Suprapubic skin (tissue), 4 donors: ENCODE measurements around the gene ATRIP.

Source experiments
- CTCF ChIP-seq, 2 donors: fragments of 200-600 bp in 1 of 2; fragments of 450-650 bp in 1 of 2; sonication (generic) in 1 of 2; IDR thresholded peaks; one replicate each; pipeline ENCODE4 v1.5.1; 2016 to 2019; ENCODE audit warnings: antibody characterized with exemption in 2 of 2, mild to moderate bottlenecking in 1 of 2, moderate library complexity in 1 of 2
- EP300 ChIP-seq: sonication (generic); formaldehyde crosslinking; IDR thresholded peaks from one replicate; pipeline ENCODE4 v1.6.1; 2017; ENCODE audit warnings: antibody characterized with exemption
- POLR2A ChIP-seq, 2 donors: fragments of 450-650 bp; IDR thresholded peaks; one replicate each; pipeline ENCODE4 v1.6.1; 2017; ENCODE audit warnings: antibody characterized with exemption in 2 of 2, mild to moderate bottlenecking in 2 of 2, moderate library complexity in 2 of 2
- POLR2AphosphoS5 ChIP-seq, 3 donors: sonication (generic); formaldehyde crosslinking; IDR thresholded peaks; one replicate each; pipeline ENCODE4 v1.6.1; 2017; ENCODE audit warnings: antibody characterized with exemption in 3 of 3

GRCh38 chr3:48422272-48422671 lies 24.3 kb upstream of the ATRIP start:
- no peak for TF ChIP-seq CTCF (IDR thresholded peaks at IDR 0.05)
- no peak for TF ChIP-seq POLR2A (IDR thresholded peaks at IDR 0.05)
- no peak for TF ChIP-seq EP300
- no peak for TF ChIP-seq POLR2AphosphoS5 (IDR thresholded peaks at IDR 0.05)
